Measurements from ENCODE around the gene IRX5.

DNA sequence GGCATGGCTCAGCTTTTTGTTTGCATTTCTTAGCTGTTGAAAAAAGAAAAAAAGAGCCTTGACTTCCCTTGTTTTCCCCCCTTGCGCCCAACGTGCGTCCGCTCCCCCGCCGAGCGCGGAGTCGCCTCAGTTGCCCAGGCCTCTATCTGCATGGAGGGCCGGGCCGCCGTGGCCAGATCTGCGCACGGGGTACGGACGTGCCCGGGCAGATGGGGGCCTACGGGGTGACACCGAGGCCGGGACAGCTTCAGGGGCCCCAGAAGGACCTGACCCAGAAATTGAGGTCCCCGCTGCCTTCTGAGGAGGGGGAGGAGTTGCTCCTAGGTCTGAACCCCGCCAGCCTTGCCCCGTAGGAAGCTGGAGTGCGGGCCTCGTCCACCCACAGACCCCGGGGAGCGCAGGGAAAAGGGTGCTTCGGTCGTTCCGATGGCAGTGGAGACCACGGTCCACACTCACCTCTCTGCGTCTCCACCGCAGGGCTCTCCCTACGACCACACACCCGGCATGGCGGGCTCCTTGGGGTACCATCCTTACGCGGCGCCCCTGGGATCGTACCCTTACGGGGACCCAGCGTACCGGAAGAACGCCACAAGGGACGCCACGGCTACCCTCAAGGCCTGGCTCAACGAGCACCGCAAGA, 1.5 kb downstream of the IRX5 start:
- TF ChIP-seq POLR2A (IDR thresholded peaks at IDR 0.05) (no peak), POLR2AphosphoS5 (IDR thresholded peaks at IDR 0.05) (no peak)
- TF ChIP-seq, protein P1, sequence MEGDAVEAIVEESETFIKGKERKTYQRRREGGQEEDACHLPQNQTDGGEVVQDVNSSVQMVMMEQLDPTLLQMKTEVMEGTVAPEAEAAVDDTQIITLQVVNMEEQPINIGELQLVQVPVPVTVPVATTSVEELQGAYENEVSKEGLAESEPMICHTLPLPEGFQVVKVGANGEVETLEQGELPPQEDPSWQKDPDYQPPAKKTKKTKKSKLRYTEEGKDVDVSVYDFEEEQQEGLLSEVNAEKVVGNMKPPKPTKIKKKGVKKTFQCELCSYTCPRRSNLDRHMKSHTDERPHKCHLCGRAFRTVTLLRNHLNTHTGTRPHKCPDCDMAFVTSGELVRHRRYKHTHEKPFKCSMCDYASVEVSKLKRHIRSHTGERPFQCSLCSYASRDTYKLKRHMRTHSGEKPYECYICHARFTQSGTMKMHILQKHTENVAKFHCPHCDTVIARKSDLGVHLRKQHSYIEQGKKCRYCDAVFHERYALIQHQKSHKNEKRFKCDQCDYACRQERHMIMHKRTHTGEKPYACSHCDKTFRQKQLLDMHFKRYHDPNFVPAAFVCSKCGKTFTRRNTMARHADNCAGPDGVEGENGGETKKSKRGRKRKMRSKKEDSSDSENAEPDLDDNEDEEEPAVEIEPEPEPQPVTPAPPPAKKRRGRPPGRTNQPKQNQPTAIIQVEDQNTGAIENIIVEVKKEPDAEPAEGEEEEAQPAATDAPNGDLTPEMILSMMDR (IDR thresholded peaks at IDR 0.05), result no peak
